OCI-LY3 (cell line): Measurements from ENCODE around the gene ESM1.

Source experiments
- EZH2phosphoT487 ChIP-seq: fragments of 200-600 bp; shearing (Covaris generic); IDR thresholded peaks from 2 replicates; pipeline ENCODE4 v1.6.1; 2018; ENCODE audit warnings: antibody characterized with exemption, mixed run types, low read depth
- TF ChIP-seq, protein P1 (sequence below): fragments of 200-600, 300-600 bp; sonication (generic); IDR thresholded peaks from 2 replicates; pipeline ENCODE4 v1.5.1; 2014; ENCODE audit warnings: antibody characterized with exemption, low read length, low read depth

- TF ChIP-seq, protein P1, sequence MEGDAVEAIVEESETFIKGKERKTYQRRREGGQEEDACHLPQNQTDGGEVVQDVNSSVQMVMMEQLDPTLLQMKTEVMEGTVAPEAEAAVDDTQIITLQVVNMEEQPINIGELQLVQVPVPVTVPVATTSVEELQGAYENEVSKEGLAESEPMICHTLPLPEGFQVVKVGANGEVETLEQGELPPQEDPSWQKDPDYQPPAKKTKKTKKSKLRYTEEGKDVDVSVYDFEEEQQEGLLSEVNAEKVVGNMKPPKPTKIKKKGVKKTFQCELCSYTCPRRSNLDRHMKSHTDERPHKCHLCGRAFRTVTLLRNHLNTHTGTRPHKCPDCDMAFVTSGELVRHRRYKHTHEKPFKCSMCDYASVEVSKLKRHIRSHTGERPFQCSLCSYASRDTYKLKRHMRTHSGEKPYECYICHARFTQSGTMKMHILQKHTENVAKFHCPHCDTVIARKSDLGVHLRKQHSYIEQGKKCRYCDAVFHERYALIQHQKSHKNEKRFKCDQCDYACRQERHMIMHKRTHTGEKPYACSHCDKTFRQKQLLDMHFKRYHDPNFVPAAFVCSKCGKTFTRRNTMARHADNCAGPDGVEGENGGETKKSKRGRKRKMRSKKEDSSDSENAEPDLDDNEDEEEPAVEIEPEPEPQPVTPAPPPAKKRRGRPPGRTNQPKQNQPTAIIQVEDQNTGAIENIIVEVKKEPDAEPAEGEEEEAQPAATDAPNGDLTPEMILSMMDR, result no peak
- TF ChIP-seq EZH2phosphoT487, result no peak
These were observed 43.2 kb downstream of the ESM1 start for GRCh38 chr5:54942064-54942778.
